Loucy (cell line): Measurements from ENCODE around the gene DNAH8.

Experiments used
- H2AFZ ChIP-seq: fragments of 200-600 bp; sonication (generic); 2 replicates; pipeline ENCODE4 v1.6.0; 2016; ENCODE audit warnings: antibody characterized with exemption, mild to moderate bottlenecking, low read length, moderate library complexity
- H3F3A ChIP-seq: fragments of 200-600 bp; 2 replicates; pipeline ENCODE4 v1.6.0; 2016; ENCODE audit warnings: antibody characterized with exemption, low read depth, mild to moderate bottlenecking
- H3K27me3 ChIP-seq: fragments of 200-600 bp; sonication (generic); 2 replicates; pipeline ENCODE4 v1.6.1; 2014; ENCODE audit warnings: low read length, mild to moderate bottlenecking; ENCODE audit not compliant: insufficient read depth, poor library complexity, severe bottlenecking
- H3K36me3 ChIP-seq: fragments of 200-600 bp; sonication (generic); 2 replicates; pipeline ENCODE4 v1.6.1; 2016; ENCODE audit warnings: low read length; ENCODE audit not compliant: insufficient read depth
- H3K4me1 ChIP-seq: fragments of 200-600 bp; sonication (generic); 2 replicates; pipeline ENCODE4 v1.5.1; 2014; ENCODE audit warnings: low read length, mild to moderate bottlenecking; ENCODE audit not compliant: insufficient read depth, poor library complexity, severe bottlenecking
- H3K4me2 ChIP-seq: fragments of 200-600 bp; sonication (generic); 2 replicates; pipeline ENCODE4 v1.6.0; 2014; ENCODE audit warnings: antibody characterized with exemption, low read length, low read depth, mild to moderate bottlenecking; ENCODE audit not compliant: poor library complexity, severe bottlenecking
- H3K4me3 ChIP-seq: fragments of 200-600 bp; sonication (generic); 2 replicates; pipeline ENCODE4 v1.5.1; 2014; ENCODE audit warnings: low read length, mild to moderate bottlenecking, mixed read lengths; ENCODE audit not compliant: poor library complexity, severe bottlenecking
- H3K79me2 ChIP-seq: fragments of 200-600 bp; sonication (generic); 2 replicates; pipeline ENCODE4 v1.6.1; 2014; ENCODE audit warnings: low read length; ENCODE audit not compliant: insufficient read depth
- H3K9ac ChIP-seq: fragments of 200-600 bp; sonication (generic); 2 replicates; pipeline ENCODE4 v1.6.0; 2014; ENCODE audit warnings: mild to moderate bottlenecking, low read depth, low read length, moderate library complexity; ENCODE audit not compliant: poor library complexity, severe bottlenecking
- H3K9me2 ChIP-seq: fragments of 200-600 bp; sonication (generic); replicated peaks from 2 replicates; pipeline ENCODE4 v1.6.1; 2016; ENCODE audit warnings: low read depth, low read length, mixed read lengths
- H3K9me3 ChIP-seq: fragments of 200-600 bp; sonication (generic); 2 replicates; pipeline ENCODE4 v1.6.1; 2014; ENCODE audit warnings: mild to moderate bottlenecking, antibody characterized with exemption, low read length, low read depth; ENCODE audit not compliant: insufficient read depth
- H4K20me1 ChIP-seq: fragments of 200-600 bp; sonication (generic); 2 replicates; pipeline ENCODE4 v1.6.0; 2014; ENCODE audit warnings: antibody characterized with exemption, low read length, mild to moderate bottlenecking; ENCODE audit not compliant: insufficient read depth, poor library complexity, severe bottlenecking
- CTCF ChIP-seq: fragments of 200-600 bp; sonication (generic); conservative IDR thresholded peaks from 2 replicates; pipeline ENCODE4 v1.5.1; 2014; ENCODE audit warnings: mild to moderate bottlenecking, antibody characterized with exemption, low read length
- EZH2phosphoT487 ChIP-seq: fragments of 200-600 bp; IDR thresholded peaks from 2 replicates; pipeline ENCODE4 v1.6.1; 2018; ENCODE audit warnings: antibody characterized with exemption, mild to moderate bottlenecking, moderate library complexity, borderline replicate concordance

Gene DNAH8

DNA sequence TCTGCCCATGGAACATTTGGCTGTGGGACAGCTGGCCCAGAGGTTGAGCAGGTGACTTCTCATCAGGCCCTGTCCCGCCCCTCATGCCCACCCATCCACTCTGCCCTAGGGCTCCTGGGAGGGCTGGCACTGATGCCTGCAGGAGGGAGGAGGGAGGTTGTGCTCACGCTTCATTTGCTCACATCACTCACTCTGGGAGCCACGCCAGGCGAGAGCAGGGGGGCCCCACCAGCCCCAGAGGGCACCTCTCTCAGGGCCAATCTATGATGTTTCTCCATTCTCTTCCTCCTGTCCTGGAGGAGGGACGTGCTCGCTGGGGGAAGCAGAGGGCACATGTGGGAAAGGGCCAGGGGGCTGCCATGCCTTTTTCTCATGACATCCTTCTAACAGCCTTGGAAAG lies 322.6 kb downstream of the DNAH8 start:
- H4K20me1 ChIP-seq: no peaks in the 10 kb centered on the region
- TF ChIP-seq CTCF (no peak), EZH2phosphoT487 (no peak)
- H3K79me2 ChIP-seq: no peaks in the 10 kb centered on the region
- no peaks in the 10 kb centered on the region for H3F3A ChIP-seq
- no peak overlapping the region for H2AFZ ChIP-seq
- H3K36me3 ChIP-seq: no peaks in the 10 kb centered on the region
- H3K4me1 ChIP-seq: no peaks in the 10 kb centered on the region
- H3K9me2 ChIP-seq: no peaks in the 10 kb centered on the region
- H3K4me2 ChIP-seq: no peak overlapping the region
- H3K27me3 ChIP-seq: no peaks in the 10 kb centered on the region
- H3K4me3 ChIP-seq: no peak overlapping the region
- H3K9ac ChIP-seq: no peak overlapping the region
- H3K9me3 ChIP-seq: no peaks in the 10 kb centered on the region

DNA sequence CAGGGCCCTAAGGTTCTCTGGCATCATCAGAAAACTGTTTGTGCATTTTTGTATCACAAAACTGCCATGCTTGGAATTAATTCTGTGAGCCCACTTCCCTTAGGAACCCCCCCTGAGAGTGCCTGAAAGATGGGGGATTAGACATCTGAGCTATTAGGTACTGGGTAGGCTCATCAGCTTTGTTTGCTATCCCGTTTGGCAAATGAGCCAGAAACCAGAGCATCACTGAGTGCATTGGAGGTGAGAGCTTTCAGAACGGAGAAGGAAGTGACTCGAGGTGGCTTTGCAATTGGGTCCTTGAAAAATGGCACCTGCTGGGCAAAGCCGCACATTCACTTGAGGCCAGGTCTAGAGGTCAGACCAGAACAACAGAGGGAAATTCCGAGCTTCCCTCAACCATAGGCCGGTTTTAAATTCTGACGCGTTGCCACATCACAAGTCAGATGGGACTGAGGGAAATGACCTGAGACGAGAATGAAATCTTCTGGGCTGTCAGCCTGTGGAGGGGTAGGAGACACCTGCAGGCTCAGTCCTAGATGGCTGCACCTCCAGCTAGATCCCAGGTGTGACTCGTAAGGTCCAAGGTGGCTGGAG lies 325.1 kb downstream of the DNAH8 start:
- Histone ChIP-seq H3K9ac (no peak overlapping the region), H3F3A (no peaks in the 10 kb centered on the region), H3K4me1 (no peaks in the 10 kb centered on the region), H3K27me3 (no peaks in the 10 kb centered on the region), H3K4me2 (no peak overlapping the region), H2AFZ (no peak overlapping the region), H3K9me3 (no peaks in the 10 kb centered on the region), H4K20me1 (no peaks in the 10 kb centered on the region), H3K79me2 (no peaks in the 10 kb centered on the region), H3K36me3 (no peaks in the 10 kb centered on the region), H3K4me3 (no peak overlapping the region), H3K9me2 (no peaks in the 10 kb centered on the region)
- TF ChIP-seq EZH2phosphoT487 (no peak), CTCF (no peak)

DNA sequence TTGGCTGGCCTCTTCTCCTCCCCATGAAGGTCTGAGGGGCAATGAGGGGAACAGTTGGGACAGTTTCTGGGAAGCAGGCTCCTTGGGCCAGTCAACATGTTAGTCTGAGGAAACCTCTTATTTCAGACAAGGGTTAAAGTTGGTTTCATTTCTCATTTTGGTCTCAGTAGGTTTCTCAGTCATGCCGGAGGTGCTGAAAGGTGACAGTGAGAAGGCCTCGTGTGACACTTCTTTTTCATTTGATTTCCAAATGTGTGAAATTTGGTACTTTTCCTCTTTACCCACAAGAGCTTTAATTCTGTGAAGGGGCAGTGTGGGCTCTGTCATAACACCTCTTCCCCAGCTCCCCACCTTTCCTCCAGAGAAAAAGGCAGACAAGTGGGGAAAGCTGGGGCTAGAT lies 326.0 kb downstream of the DNAH8 start:
- H2AFZ ChIP-seq: no peak overlapping the region
- no peaks in the 10 kb centered on the region for H4K20me1 ChIP-seq
- H3K4me3 ChIP-seq: no peak overlapping the region
- no peaks in the 10 kb centered on the region for H3F3A ChIP-seq
- no peaks in the 10 kb centered on the region for H3K36me3 ChIP-seq
- no peak overlapping the region for H3K4me2 ChIP-seq
- no peaks in the 10 kb centered on the region for H3K27me3 ChIP-seq
- no peak overlapping the region for H3K9ac ChIP-seq
- H3K79me2 ChIP-seq: no peaks in the 10 kb centered on the region
- H3K4me1 ChIP-seq: no peaks in the 10 kb centered on the region
- no peaks in the 10 kb centered on the region for H3K9me3 ChIP-seq
- TF ChIP-seq EZH2phosphoT487 (no peak), CTCF (no peak)
- no peaks in the 10 kb centered on the region for H3K9me2 ChIP-seq
